Cardiac septum (tissue), 1 donor: ENCODE measurements around the gene LRRC41. TPM values are rescaled to one million over a fixed set of nuclear protein-coding genes. Genes with fewer than 3 reads are reported as not detected.
"Not testable (repeated sequence)": the region's sequence is repeated elsewhere in the genome, so short reads cannot be mapped to it uniquely, and the experiment has no call there.

Experiments
- DNase-seq: peaks from one replicate; pipeline ENCODE4 v3.0.0-alpha.2; 2020; ENCODE audit warnings: low spot score
- intact Hi-C: fragments of 100-400 bp; cut with DNase I; formaldehyde crosslinking; loops from one replicate; pipeline ENCODE4 v1.14.0; 2022
- total RNA-seq: library from RNA; stranded (reverse); fragmentation: NEBNext Ultra II Directional; extraction: Animal tissue kit (Norgen Biotek cat#: 25700); gene quantifications from one replicate; pipeline ENCODE4 v1.2.1, GENCODE V29; 2021
- donor health status: DM: no; HTN: no; CAD: no.

LRRC41 gene
- total RNA-seq, 1 donor from 2014 or later: 52.5 TPM

DNA sequence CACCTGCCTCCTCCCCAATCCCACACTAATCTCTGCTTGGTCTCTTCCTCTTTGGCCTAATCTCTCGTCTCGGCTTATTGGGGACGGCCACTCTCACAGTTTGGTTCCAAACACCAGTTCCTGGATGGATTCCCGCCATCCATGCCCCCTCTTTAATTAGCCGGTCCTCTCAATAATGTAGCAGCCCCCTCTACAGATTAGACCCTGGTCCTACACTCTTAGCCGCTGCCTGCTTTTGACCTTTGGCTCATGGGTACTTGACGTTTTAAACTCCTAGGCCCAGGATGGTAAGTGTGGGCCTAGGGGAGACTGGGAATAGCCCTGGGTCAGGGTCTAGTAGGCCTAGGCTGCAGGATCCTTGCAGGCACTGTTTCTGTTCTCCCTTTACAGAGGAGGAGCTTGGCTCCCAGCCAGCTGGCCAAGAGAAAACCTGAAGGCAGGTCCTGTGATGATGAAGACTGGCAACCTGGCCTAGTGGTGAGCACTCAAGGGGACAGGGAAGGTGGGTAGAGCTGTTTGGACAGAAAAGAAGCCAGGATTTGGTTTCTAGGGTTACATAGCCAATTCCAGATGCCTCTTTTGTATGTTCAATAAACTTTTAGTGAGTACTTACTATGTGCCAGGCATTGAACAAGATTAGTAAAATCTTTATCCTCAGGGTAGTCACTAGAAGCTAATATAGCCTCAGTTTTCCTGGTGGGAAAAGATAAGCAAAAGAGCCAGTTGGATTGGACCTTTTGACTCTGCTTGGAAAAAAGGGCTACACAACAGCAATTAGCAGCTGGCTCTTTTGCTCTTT lies 55.1 kb downstream of the LRRC41 start:
- DNase-seq: no peak
- intact Hi-C loops: loop anchor here (5.0 kb wide), 1 partner anchor 94 kb away; the partner anchor contains the start of gene NSUN4

DNA sequence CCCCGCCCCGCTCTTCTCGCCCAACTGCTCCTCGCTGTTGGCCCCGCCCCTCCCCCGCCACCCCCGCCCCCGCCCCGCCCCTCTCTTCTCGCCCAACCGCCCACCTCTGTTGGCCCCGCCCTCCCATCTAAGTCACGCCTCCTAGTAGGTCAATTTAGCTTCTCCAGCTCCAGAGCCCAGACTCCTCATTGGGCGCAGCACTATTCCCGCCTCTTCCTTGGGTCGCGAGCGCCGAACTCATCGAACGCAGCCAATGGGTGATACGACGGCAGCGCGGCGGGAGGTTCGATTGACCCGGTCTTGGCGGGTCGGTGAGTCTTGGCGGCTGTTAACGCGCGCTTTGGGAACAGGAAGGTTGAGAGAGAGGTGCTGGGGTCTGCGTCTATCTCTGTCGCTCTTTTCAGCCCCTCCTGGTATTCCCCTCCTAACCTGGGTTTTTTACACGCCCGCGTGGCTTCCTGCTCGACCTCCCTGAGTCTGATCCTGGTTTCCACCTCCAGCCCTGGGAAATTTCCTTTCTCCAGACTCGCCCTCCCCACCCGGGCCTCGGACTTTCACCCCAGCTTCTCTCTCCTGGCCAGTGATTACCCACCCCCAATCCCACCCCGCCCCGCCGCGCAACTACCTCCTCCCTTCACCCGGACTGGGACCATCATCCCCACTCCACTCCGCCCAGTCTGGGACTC lies 55.8 kb downstream of the LRRC41 start, which contains the start of gene RAD54L:
RAD54L (plus strand) TSS at position 328 of the 686 bp plus-strand sequence. CDS start 643 bp downstream, outside the sequence.
- intact Hi-C loops: loop anchor here (2.0 to 5.0 kb wide), 3 partner anchors 43 to 95 kb away; partner anchors contain the start of genes LRRC41, NSUN4 and UQCRH
- peak; percentile 98 for DNase-seq

- DNase-seq: peak; percentile 75
- intact Hi-C loops: loop anchor here (2.0 to 5.0 kb wide), 3 partner anchors 42 to 96 kb away; partner anchors contain the start of genes LRRC41, NSUN4 and UQCRH
Measured at GRCh38 chr1:46246548-46247435, 56.6 kb downstream of the LRRC41 start.

DNA sequence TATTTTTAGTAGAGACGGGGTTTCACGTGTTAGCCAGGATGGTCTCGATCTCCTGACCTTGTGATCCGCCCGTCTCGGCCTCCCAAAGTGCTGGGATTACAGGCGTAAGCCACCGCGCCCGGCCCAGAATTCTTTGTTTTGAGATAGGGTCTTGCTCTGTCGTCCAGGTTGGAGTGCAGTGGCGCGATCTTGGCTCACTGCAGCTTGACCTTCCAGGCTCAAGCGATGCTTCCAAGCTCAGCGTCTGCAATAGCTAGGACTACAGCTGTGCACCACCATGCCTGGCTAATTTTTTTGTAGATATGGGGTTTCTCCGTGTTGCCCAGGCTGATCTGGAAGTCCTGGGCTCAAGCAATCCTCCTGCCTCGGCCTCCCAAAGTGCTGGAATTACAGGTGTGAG lies 57.3 kb downstream of the LRRC41 start:
- intact Hi-C loops: loop anchor here (2.0 to 5.0 kb wide), 3 partner anchors 41 to 96 kb away; partner anchors contain the start of genes LRRC41, NSUN4 and UQCRH
- DNase-seq: not testable (repeated sequence)

DNA sequence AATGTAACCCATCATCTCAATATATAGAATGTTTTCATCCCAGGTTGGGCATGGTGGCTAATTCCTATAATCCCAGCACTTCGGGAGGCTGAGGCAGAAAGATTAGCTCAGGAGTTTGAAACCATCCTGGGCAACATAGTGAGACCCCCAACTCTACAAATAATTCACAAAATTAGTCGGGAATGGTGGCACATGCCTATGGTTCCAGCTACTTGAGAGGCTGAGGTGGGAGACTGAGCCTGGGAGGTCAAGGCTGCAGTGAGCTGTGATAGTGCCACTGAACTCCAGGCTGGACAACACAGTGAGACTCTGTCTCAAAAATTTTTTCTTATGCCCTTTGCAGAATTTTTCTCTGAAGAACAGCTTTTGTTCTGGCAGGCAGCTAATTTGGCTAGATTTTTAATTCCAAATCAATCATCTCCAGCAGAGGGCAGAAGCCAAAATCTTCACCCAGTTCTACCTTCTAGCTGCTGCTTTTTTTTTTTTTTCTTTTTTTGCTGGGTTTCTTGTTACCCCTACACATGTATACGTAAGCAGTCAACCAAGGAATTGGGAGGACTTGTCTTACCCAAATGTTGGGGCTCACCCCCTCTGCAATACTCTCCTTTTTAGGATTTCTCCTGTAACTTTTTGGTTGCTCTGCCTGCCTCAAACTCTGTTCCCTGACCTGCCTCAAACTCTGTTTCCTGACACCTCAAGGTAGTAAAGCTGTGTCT lies 58.6 kb downstream of the LRRC41 start:
- DNase-seq: no peak

GRCh38 chr1:46243831-46244230 lies 59.6 kb downstream of the LRRC41 start:
- DNase-seq, intact Hi-C loops: not testable (repeated sequence)

More for the DNA sequence above, 58.6 kb downstream of the LRRC41 start:
- intact Hi-C loops: loop anchor here (5.0 kb wide), 1 partner anchor 97 kb away; the partner anchor contains the start of gene NSUN4

DNA sequence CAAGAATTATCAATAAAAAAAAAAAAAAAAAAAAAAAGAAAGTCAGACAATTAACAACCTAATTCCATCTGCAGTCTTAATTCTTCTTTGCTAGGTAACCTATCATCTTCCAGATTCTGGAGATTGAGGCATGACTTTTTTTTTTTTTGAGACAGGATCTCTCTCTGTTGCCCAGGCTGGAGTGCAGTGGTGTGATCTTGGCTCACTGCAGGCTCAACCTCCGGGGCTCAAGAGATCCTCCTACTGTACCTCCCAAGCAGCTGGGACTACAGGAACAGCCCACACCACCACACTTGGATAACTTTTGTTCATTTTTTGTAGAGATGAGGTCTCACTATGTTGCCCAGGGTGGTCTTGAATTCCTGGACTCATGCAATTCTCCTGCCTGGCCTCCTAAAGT lies 60.5 kb downstream of the LRRC41 start:
- no peak for DNase-seq
- intact Hi-C loops: no loop called here

DNA sequence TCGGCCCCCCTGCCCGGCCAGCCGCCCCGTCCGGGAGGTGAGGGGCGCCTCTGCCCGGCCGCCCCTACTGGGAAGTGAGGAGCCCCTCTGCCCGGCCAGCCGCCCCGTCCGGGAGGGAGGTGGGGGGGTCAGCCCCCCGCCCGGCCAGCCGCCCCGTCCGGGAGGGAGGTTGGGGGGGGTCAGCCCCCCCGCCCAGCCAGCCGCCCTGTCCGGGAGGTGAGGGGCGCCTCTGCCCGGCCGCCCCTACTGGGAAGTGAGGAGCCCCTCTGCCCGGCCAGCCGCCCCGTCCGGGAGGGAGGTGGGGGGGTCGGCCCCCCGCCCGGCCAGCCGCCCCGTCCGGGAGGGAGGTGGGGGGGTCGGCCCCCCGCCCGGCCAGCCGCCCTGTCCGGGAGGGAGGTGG lies 61.7 kb downstream of the LRRC41 start:
- intact Hi-C loops, DNase-seq: not testable (repeated sequence)

DNA sequence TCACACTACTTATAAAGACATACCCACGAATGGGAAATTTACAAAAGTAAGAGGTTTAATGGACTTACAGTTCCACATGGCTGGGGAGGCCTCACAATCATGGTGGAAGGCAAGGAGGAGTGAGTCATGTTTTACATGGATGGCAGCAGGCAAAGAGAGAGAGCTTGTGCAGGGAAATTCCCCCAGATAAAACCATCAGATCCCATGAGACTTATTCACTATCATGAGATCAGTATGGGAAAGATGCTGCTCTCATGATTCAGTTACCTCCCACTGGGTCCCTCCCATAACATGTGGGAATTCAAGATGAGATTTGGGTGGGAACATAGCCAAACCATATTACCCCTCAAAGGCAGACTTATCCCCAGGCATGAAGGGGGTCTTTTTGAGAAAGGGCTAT lies 64.6 kb downstream of the LRRC41 start:
- intact Hi-C loops: not testable (repeated sequence)

GRCh38 chr1:46236882-46237281 lies 66.5 kb downstream of the LRRC41 start:
- intact Hi-C loops: no loop called here

More for the DNA sequence above, 64.6 kb downstream of the LRRC41 start:
- not testable (repeated sequence) for DNase-seq

GRCh38 chr1:46231231-46231630 lies 72.2 kb downstream of the LRRC41 start:
- DNase-seq, intact Hi-C loops: not testable (repeated sequence)

More at GRCh38 chr1:46236882-46237281, 66.5 kb downstream of the LRRC41 start:
- no peak for DNase-seq

Other genes with a start within 250 kb of the LRRC41 start
- 55.3 TPM for gene PIK3R3, start 171.0 kb downstream of the LRRC41 start, total RNA-seq
- 3.0 TPM for gene TSPAN1, start 128.5 kb downstream of the LRRC41 start, total RNA-seq
- not detected for gene P3R3URF, start 127.1 kb downstream of the LRRC41 start, total RNA-seq
- gene POMGNT1, start 105.2 kb downstream of the LRRC41 start, total RNA-seq: 139 TPM
- 11.9 TPM for gene LURAP1, start 100.3 kb downstream of the LRRC41 start, total RNA-seq
- gene RAD54L, start 55.9 kb downstream of the LRRC41 start, total RNA-seq: 0.97 TPM
- 907 TPM for gene UQCRH, start 82 bp upstream of the LRRC41 start, total RNA-seq
- gene NSUN4, start 37.2 kb upstream of the LRRC41 start, total RNA-seq: 18.5 TPM
- 0.97 TPM for gene FAAH, start 90.7 kb upstream of the LRRC41 start, total RNA-seq
- not detected for gene DMBX1, start 186.2 kb upstream of the LRRC41 start, total RNA-seq
- gene KNCN, start 248.0 kb upstream of the LRRC41 start, total RNA-seq: not detected